SK-N-DZ (cell line): ENCODE measurements around the gene AKR1B15.

Experiments
- DNase-seq: peaks from one replicate; pipeline ENCODE4 v3.0.0-alpha.2; 2015; ENCODE audit warnings: low spot score

AKR1B15 gene

DNA sequence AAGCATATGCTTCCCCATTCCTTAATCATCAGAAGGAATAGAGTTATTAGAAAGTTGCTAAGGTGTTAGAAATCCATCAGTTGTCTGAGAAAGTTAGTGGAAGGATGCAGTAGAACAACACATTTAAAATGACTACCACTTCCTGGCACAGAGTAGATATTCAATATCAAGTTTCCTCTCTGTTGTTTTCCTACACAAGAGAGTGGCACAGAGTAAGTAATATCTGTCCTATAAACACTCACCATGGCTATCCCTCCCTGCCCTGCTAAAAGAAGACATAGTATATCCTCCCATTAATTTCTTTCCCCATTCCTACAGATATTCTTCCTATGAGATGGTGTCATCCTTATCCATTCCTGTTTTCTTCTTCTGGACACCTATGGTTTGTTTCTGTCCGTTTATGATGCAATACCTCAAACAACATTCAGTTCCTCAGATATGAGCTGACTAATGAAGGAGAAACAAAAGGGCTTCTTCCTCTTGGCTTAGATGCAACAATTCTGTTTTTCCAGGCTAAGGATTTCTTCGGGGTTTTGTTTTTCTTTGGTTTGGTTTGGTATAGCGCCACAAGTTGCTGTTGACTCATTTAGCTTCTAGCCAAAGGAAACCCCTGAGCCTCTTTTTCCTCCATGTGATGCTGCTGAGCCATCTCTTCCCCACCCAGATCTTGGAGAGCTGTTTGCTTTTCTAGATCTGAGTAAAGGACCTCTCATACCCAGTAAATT is 64.9 kb downstream of the AKR1B15 start:
- no peak for DNase-seq

GRCh38 chr7:134616611-134617010 is 67.7 kb downstream of the AKR1B15 start:
- no peak for DNase-seq

DNA sequence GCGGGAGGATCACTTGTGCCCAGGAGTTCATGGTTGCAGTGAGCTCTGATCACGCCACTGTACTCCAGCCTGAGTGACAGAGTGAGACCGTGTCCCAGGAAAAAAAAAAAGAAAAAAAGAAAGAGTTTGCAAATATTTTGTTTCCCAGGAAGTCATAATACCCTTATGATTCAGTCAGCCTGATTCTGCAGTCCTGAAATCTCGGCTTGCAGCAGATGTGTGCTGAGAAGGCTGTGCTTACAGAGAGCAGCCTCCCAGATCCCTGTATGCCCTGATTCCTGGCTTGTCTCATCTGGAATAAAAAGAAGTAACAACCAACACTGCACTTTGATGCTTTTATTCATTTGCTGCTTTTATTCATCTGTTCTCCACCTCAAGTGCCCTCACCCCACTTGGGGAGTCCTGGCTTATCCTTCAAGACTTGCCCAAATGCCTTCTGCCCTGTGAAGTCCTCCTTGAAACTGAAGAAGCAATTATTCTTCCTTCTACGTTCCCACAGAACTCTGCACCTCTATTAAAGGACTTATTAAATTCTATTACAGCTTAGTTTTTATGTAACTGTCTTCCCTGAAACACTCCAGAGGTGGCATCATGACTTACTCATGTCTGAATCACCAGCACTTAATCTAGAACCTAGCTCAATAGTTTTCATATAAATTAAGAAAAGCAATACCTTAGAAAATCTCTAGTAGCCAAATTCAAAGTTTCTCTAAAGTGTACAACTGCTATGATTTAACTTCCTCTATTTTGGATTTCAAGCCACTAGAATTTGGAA is 70.0 kb downstream of the AKR1B15 start:
- DNase-seq, result no peak

GRCh38 chr7:134619627-134620331 is 70.9 kb downstream of the AKR1B15 start:
- DNase-seq, result no peak

- no peak for DNase-seq
Measured at GRCh38 chr7:134622303-134622995, 73.5 kb downstream of the AKR1B15 start.

DNA sequence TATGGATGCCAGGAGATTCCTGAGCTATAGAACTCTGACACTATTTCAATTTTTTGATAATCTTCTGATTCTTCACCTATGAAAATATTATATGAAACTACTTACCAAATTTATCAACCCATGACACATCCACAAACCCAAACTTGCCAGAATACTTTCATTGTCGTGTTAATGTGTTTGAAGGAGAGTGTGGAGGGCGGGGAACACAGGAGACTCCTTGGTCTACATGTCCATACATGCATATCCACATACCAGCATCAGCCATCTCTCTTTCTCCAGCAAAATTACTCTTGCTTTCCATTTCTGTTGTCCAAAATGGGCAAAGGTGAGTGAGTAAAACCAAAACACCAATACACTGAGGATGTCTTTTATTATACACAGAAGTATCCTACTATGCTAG is 74.3 kb downstream of the AKR1B15 start:
- no peak for DNase-seq

DNA sequence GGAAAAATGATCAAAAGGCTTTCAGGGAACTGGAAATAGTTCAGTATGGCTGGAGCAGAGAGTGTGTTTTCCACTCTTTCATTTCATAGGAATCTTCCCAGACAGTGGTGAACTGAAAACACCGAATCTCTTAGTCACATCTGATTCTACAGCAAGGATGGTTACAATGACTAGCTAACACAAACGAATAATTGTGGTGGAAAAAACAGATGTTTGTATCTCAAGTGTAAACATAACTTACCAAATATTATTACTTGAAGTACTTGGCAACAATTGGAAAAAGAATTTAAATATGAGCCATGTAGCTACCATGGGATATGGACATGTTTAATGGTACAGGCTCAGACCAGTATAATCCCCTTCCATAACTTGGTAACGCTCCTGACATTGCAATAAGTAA is 76.6 kb downstream of the AKR1B15 start:
- DNase-seq, result no peak

- DNase-seq, result no peak
Measured at GRCh38 chr7:134627109-134627774, 78.3 kb downstream of the AKR1B15 start.

- DNase-seq, result no peak
Measured at GRCh38 chr7:134627775-134628153, 78.9 kb downstream of the AKR1B15 start.

GRCh38 chr7:134629445-134629844 is 80.5 kb downstream of the AKR1B15 start:
- no peak for DNase-seq
